GM12874 (cell line): ENCODE data around the gene MEI4.

Source experiments
- CTCF ChIP-seq: IDR thresholded peaks from 2 replicates; pipeline ENCODE4 v1.5.1; 2011; ENCODE audit warnings: low read depth, mild to moderate bottlenecking, control low read depth, low read length, moderate library complexity; ENCODE audit not compliant: insufficient read depth

Gene MEI4

GRCh38 chr6:77856391-77856790 is 203.6 kb downstream of the MEI4 start:
- no peak for TF ChIP-seq CTCF

- TF ChIP-seq CTCF, result no peak
Measured at GRCh38 chr6:77857421-77857820, 204.6 kb downstream of the MEI4 start.

GRCh38 chr6:77876300-77876699 is 223.5 kb downstream of the MEI4 start:
- no peak for TF ChIP-seq CTCF

- no peak for TF ChIP-seq CTCF
Measured at GRCh38 chr6:77879527-77879926, 226.7 kb downstream of the MEI4 start.

GRCh38 chr6:77880501-77880900 is 227.7 kb downstream of the MEI4 start:
- no peak for TF ChIP-seq CTCF

- TF ChIP-seq CTCF, result no peak
Measured at GRCh38 chr6:77883851-77884250, 231.0 kb downstream of the MEI4 start.

- TF ChIP-seq CTCF, result no peak
Measured at GRCh38 chr6:77893391-77893790, 240.6 kb downstream of the MEI4 start.

GRCh38 chr6:77906070-77906469 is 253.2 kb downstream of the MEI4 start:
- no peak for TF ChIP-seq CTCF
